Mucosa of gallbladder (tissue), 1 donor: ENCODE measurements around the gene SEMA4A. TPM values are rescaled to one million over a fixed set of nuclear protein-coding genes. Genes with fewer than 3 reads are reported as not detected.

Source experiments
- DNase-seq: peaks from one replicate; pipeline ENCODE4 v3.0.0-alpha.2; 2020; ENCODE audit warnings: low spot score
- total RNA-seq: library from RNA; stranded (reverse); gene quantifications from one replicate; pipeline ENCODE4 v1.2.1, GENCODE V29; 2021
- donor health status: DM: no; HTN: no; CAD: no.

The SEMA4A gene
- total RNA-seq, 1 donor from 2014 or later, result 24.4 TPM

- no peak for DNase-seq
Observed at GRCh38 chr1:156135930-156136871, 17.2 kb upstream of the SEMA4A start.

GRCh38 chr1:156136970-156137483, 16.4 kb upstream of the SEMA4A start:
- no peak for DNase-seq

GRCh38 chr1:156138458-156138867, 14.9 kb upstream of the SEMA4A start:
- DNase-seq, result no peak

- DNase-seq, result no peak
Observed at GRCh38 chr1:156140879-156141707, 12.3 kb upstream of the SEMA4A start.

- no peak for DNase-seq
Observed at GRCh38 chr1:156143765-156144489, 9.5 kb upstream of the SEMA4A start.

- DNase-seq, result no peak
Observed at GRCh38 chr1:156144742-156145141, 8.6 kb upstream of the SEMA4A start.

GRCh38 chr1:156145650-156146019, 7.8 kb upstream of the SEMA4A start:
- no peak for DNase-seq

GRCh38 chr1:156146020-156146768, 7.2 kb upstream of the SEMA4A start:
- peak; percentile 67 for DNase-seq

- peak; percentile 61 for DNase-seq
Observed at GRCh38 chr1:156146769-156147405, 6.5 kb upstream of the SEMA4A start.

GRCh38 chr1:156148216-156148615, 5.2 kb upstream of the SEMA4A start:
- DNase-seq, result no peak

- no peak for DNase-seq
Observed at GRCh38 chr1:156149374-156150332, 3.7 kb upstream of the SEMA4A start.

GRCh38 chr1:156150333-156151011, 2.9 kb upstream of the SEMA4A start:
- no peak for DNase-seq

- no peak for DNase-seq
Observed at GRCh38 chr1:156151093-156151688, 2.2 kb upstream of the SEMA4A start.

- DNase-seq, result no peak
Observed at GRCh38 chr1:156152628-156153027, 757 bp upstream of the SEMA4A start.

- DNase-seq, result no peak
Observed at GRCh38 chr1:156154317-156154749, 948 bp downstream of the SEMA4A start.

- DNase-seq, result no peak
Observed at GRCh38 chr1:156155756-156156510, 2.5 kb downstream of the SEMA4A start.

GRCh38 chr1:156157506-156157905, 4.1 kb downstream of the SEMA4A start:
- no peak for DNase-seq

GRCh38 chr1:156157966-156158365, 4.6 kb downstream of the SEMA4A start:
- DNase-seq, result no peak
